CD14-positive monocyte (primary cell): ENCODE measurements around the gene SGCA. TPM values are rescaled to one million over a fixed set of nuclear protein-coding genes. Genes with fewer than 3 reads are reported as not detected.

Experiments used
- DNase-seq, 3 donors: peaks; one replicate each; pipeline ENCODE4 v3.0.0-alpha.2; 2011 to 2022
- H2AFZ ChIP-seq: 2 replicates; pipeline ENCODE4 v1.6.0; 2012; ENCODE audit warnings: mild to moderate bottlenecking, low read depth, low read length, inconsistent platforms; ENCODE audit not compliant: insufficient read depth, poor library complexity, severe bottlenecking
- H3K27ac ChIP-seq, 2 donors: 1 replicate in 1 of 2; 2 replicates in 1 of 2; pipeline ENCODE4 v1.5.1; 2012 to 2013; ENCODE audit warnings: low read length in 2 of 2, control low read depth in 1 of 2, inconsistent platforms in 1 of 2, low read depth in 1 of 2, mild to moderate bottlenecking in 1 of 2
- H3K27me3 ChIP-seq, 2 donors: one replicate each; pipeline versions ENCODE4 v1.6.0 to v1.6.1; 2011 to 2013; ENCODE audit warnings: low read length in 2 of 2; ENCODE audit not compliant: control insufficient read depth in 2 of 2, insufficient read depth in 2 of 2
- H3K36me3 ChIP-seq, 2 donors: replicated peaks in 1 of 2; 1 replicate in 1 of 2; 2 replicates in 1 of 2; pipeline versions ENCODE4 v1.5.1 to v1.6.1; 2012 to 2013; ENCODE audit warnings: low read length in 2 of 2, control low read depth in 1 of 2, inconsistent platforms in 1 of 2, mild to moderate bottlenecking in 1 of 2; ENCODE audit not compliant: insufficient read depth in 2 of 2, control insufficient read depth in 1 of 2
- H3K4me1 ChIP-seq, 2 donors: 1 replicate in 1 of 2; 2 replicates in 1 of 2; pipeline versions ENCODE4 v1.5.1 to v1.6.1; 2012 to 2013; ENCODE audit warnings: low read length in 2 of 2, control low read depth in 1 of 2, inconsistent platforms in 1 of 2, mild to moderate bottlenecking in 1 of 2, moderate library complexity in 1 of 2; ENCODE audit not compliant: insufficient read depth in 2 of 2, control insufficient read depth in 1 of 2
- H3K4me2 ChIP-seq: replicated peaks from 2 replicates; pipeline ENCODE3; 2012; ENCODE audit warnings: low read length, moderate library complexity, mild to moderate bottlenecking; ENCODE audit not compliant: poor library complexity, severe bottlenecking; ENCODE audit errors: extremely low read depth
- H3K4me3 ChIP-seq, 3 experiments: fragments of 200-600 bp in 1 of 3; sonication (generic) in 1 of 3; replicated peaks in 1 of 3; 1 replicate in 2 of 3; 2 replicates in 1 of 3; pipeline ENCODE4 v1.5.1; 2011 to 2013; ENCODE audit warnings: low read length in 3 of 3, mild to moderate bottlenecking in 3 of 3, control low read depth in 2 of 3, low read depth in 2 of 3, inconsistent platforms in 1 of 3, moderate library complexity in 1 of 3
- H3K79me2 ChIP-seq: 2 replicates; pipeline ENCODE4 v1.6.0; 2012; ENCODE audit warnings: mild to moderate bottlenecking, control low read depth, inconsistent platforms, low read length, moderate library complexity; ENCODE audit not compliant: insufficient read depth
- H3K9ac ChIP-seq: 2 replicates; pipeline ENCODE4 v1.6.0; 2017; ENCODE audit warnings: low read length, mild to moderate bottlenecking; ENCODE audit not compliant: insufficient read depth, poor library complexity, severe bottlenecking
- H3K9me3 ChIP-seq, 2 donors: replicated peaks in 1 of 2; 1 replicate in 1 of 2; 2 replicates in 1 of 2; pipeline versions ENCODE4 v1.5.1 to v1.6.1; 2012 to 2013; ENCODE audit warnings: low read length in 2 of 2, control low read depth in 1 of 2; ENCODE audit not compliant: control insufficient read depth in 1 of 2, insufficient read depth in 1 of 2
- H4K20me1 ChIP-seq: 2 replicates; pipeline ENCODE4 v1.6.0; 2012; ENCODE audit warnings: mild to moderate bottlenecking, low read length, control low read depth, moderate library complexity; ENCODE audit not compliant: insufficient read depth
- H3K27ac Mint-ChIP-seq, 7 donors: one replicate each; pipeline ENCODE4 v1.8.0; 2020; ENCODE audit warnings: mild to moderate bottlenecking in 7 of 7, mixed read lengths in 7 of 7, moderate library complexity in 6 of 7, inconsistent platforms in 2 of 7
- H3K27me3 Mint-ChIP-seq, 3 donors: one replicate each; pipeline ENCODE4 v1.8.0; 2021 to 2022; ENCODE audit warnings: low read depth in 3 of 3, mild to moderate bottlenecking in 3 of 3, mixed read lengths in 3 of 3, moderate library complexity in 3 of 3, inconsistent platforms in 1 of 3
- H3K36me3 Mint-ChIP-seq, 2 donors: one replicate each; pipeline ENCODE4 v1.8.0; 2020; ENCODE audit warnings: mixed read lengths in 2 of 2, inconsistent platforms in 1 of 2, mild to moderate bottlenecking in 1 of 2
- H3K4me1 Mint-ChIP-seq: one replicate; pipeline ENCODE4 v1.8.0; 2020; ENCODE audit warnings: mild to moderate bottlenecking, mixed read lengths
- H3K4me3 Mint-ChIP-seq, 2 donors: one replicate each; pipeline ENCODE4 v1.8.0; 2020; ENCODE audit warnings: mild to moderate bottlenecking in 2 of 2, mixed read lengths in 2 of 2, moderate library complexity in 1 of 2
- H3K9me3 Mint-ChIP-seq, 7 donors: one replicate each; pipeline ENCODE4 v1.8.0; 2020 to 2022; ENCODE audit warnings: mixed read lengths in 7 of 7, mild to moderate bottlenecking in 6 of 7, moderate library complexity in 6 of 7, inconsistent platforms in 2 of 7
- CTCF ChIP-seq: fragments of 200-600 bp; IDR thresholded peaks from one replicate; pipeline ENCODE4 v1.8.0; 2022; ENCODE audit warnings: antibody characterized with exemption, mild to moderate bottlenecking
- WGBS: methylation state at CpG from one replicate; pipeline ENCODE4 v1.1.5; 2013; ENCODE audit warnings: missing lambda C conversion rate; ENCODE audit not compliant: insufficient coverage; 5-methylcytosine and 5-hydroxymethylcytosine counted together
- intact Hi-C, 2 donors: fragments of 100-400 bp; cut with micrococcal nuclease; formaldehyde crosslinking; loops; one replicate each; pipeline versions ENCODE4 v1.15.0 to v1.15.1; 2023
- polyA plus RNA-seq, 3 donors: library from polyadenylated mRNA; depleted of rRNA in 1 of 3; unstranded in 2 of 3; stranded (reverse) in 1 of 3; fragments of 300-500 nt in 2 of 3; fragments of >200 nt in 1 of 3; fragmentation: Illumina TruSeq in 2 of 3; gene quantifications; 1 replicate in 2 of 3; 2 replicates in 1 of 3; pipeline ENCODE4 v1.2.3, GENCODE V29; 2012 to 2021

SGCA gene
- polyA plus RNA-seq, 3 donors, result 0.27 to 0.89 (median 0.53) TPM

DNA sequence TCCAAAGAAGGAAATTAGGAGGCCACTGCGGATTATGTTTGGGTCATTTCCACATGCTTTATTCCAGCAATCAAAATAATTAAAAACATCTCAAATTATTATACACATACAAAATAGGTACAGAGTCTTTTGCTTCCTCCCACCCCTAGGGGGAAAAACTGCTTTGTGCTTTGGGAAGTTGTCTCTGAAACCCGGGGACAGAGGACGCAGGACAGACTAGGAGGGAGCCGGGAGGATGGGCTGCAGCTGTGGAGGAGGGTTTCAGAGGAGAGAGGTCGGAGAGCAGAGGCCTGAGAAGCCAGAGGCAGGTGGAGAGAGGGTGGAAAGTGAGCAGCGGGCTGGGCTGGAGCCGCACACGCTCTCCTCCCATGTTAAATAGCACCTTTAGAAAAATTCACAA, 18.3 kb downstream of the SGCA start:
- Histone ChIP-seq H3K4me3 (peak overlapping the region; percentile 4 to 64 (median 11)), H3K9me3 (no peaks in the 10 kb centered on the region), H4K20me1 (no peaks in the 10 kb centered on the region), H3K27ac (peak overlapping the region; percentile 62 to 66), H3K4me2 (peak overlapping the region; percentile 75), H3K36me3 (no peaks in the 10 kb centered on the region), H2AFZ (no peak overlapping the region), H3K4me1 (peaks cover 27 to 46% of the 10 kb centered on the region in 2 donors), H3K9ac (peak overlapping the region; percentile 10), H3K27me3 (no peaks in the 10 kb centered on the region), H3K79me2 (no peaks in the 10 kb centered on the region)
- Mint-ChIP-seq H3K27me3 (peaks cover 5 to 12% (median 10%) of the 10 kb centered on the region in 3 donors), H3K4me1 (peaks cover 37% of the 10 kb centered on the region), H3K27ac (peak overlapping the region; percentile 70 to 95 (median 86)), H3K4me3 (peak overlapping the region; percentile 70 to 91), H3K9me3 (peaks cover 0 to 5% (median 0%) of the 10 kb centered on the region in 7 donors), H3K36me3 (peaks cover 0 to 4% of the 10 kb centered on the region in 2 donors)
- WGBS, result 0% methylated on average over 1 of the region's 8 CpGs
- no peak for TF ChIP-seq CTCF
- DNase-seq, result no peak
- intact Hi-C loops, result no loop called here

DNA sequence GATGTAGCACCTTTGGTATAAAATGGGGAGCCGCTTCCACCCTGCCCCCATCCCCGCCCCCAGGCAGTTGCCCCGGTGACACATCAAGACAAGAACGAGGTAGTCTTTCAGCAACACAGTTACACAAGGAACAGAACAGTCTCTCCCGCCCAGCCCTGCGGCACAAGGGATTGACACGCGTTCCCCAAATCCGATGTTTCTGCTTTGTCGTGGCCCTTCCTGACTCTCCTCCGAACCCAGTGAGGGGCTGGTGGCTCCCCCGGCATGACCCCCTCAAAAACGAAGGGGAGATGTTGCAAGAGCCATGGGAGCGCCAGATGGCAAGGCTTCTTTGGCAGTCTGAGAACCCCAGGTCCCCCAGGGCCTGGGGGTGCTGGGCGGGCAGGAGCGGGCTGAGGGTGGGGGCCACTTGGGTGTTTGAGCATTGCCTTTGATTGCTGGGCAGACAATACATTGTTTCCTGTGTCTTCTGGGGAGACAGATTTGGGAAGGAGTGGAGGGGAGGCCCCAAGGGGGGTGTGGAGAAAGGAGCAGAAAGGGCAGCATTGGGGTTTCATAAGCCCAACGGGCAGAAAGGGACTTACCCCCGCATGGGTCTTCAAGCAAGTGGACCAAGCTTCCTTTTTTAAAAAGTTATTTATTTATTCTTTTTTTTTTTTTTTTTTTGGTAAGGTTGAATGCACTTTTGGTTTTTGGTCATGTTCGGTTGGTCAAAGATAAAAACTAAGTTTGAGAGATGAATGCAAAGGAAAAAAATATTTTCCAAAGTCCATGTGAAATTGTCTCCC, 19.0 kb downstream of the SGCA start:
- peak overlapping the region; percentile 21 to 83 (median 71) for H3K27ac Mint-ChIP-seq
- Histone ChIP-seq H3K27me3 (no peaks in the 10 kb centered on the region), H3K4me1 (peaks cover 27 to 46% of the 10 kb centered on the region in 2 donors), H4K20me1 (no peaks in the 10 kb centered on the region), H3K9me3 (no peaks in the 10 kb centered on the region), H3K9ac (peak overlapping the region; percentile 10), H3K27ac (peak overlapping the region; percentile 24 to 58), H3K36me3 (no peaks in the 10 kb centered on the region), H2AFZ (peak overlapping the region; percentile 70), H3K4me3 (peak overlapping the region in 1 of 3 experiments; percentile 64), H3K79me2 (no peaks in the 10 kb centered on the region), H3K4me2 (peak overlapping the region; percentile 75)
- H3K4me1 Mint-ChIP-seq, result peaks cover 37% of the 10 kb centered on the region
- H3K4me3 Mint-ChIP-seq, result peak overlapping the region; percentile 70 to 85
- H3K27me3 Mint-ChIP-seq, result peaks cover 5 to 16% (median 10%) of the 10 kb centered on the region in 3 donors
- peaks cover 0 to 4% of the 10 kb centered on the region in 2 donors for H3K36me3 Mint-ChIP-seq
- H3K9me3 Mint-ChIP-seq, result peaks cover 0 to 2% (median 0%) of the 10 kb centered on the region in 7 donors
- WGBS, result 7% methylated on average over 14 of the region's 19 CpGs
- no peak for TF ChIP-seq CTCF
- intact Hi-C loops, result no loop called here
- peak; percentile 60 to 82 (median 69) for DNase-seq
